GM12864 (cell line): ENCODE results near the gene SEPTIN8.
"Not testable (repeated sequence)": the region's sequence is repeated elsewhere in the genome, so short reads cannot be mapped to it uniquely, and the experiment has no call there.

ENCODE experiments used
- DNase-seq: peaks from one replicate; pipeline ENCODE4 v3.0.0-alpha.2; 2011; ENCODE audit warnings: low read depth
- H3K4me3 ChIP-seq: 2 replicates; pipeline ENCODE4 v1.5.1; 2011; ENCODE audit warnings: mild to moderate bottlenecking, low read depth, low read length, control low read depth
- TF ChIP-seq, protein P1 (sequence below): IDR thresholded peaks from 2 replicates; pipeline ENCODE4 v1.5.1; 2011; ENCODE audit warnings: low read depth, mild to moderate bottlenecking, moderate library complexity, low read length, control low read depth, inconsistent platforms; ENCODE audit errors: missing control alignments

SEPTIN8 gene

DNA sequence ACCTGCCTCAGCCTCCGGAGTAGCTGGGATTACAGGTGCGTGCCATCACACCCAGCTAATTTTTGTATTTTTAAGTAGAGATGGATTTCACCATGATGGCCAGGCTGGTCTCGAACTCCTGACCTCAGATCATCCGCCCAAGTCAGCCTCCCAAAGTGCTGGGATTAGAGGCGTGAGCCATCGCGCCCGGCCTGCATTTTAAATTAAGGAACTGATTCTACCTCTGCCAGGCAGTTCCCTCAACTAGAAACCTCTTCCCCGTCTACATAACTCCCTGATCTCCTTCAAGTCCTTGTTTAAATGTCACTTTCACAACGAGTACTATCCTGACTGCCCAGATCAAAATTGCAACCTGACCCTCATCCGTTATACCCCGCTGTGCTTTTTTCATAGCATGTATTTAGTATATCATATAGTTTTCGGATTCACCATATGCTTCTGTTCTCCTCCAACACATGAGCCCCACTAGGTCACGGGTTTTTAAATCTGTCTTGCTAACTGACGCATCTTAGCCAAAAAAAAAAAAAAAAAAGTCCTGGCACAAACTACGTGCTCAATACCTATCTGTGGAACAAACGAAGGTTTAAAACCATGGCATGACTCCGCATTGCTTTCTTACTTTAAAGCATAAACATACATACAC is 35.2 kb upstream of the SEPTIN8 start:
- TF ChIP-seq, protein P1, sequence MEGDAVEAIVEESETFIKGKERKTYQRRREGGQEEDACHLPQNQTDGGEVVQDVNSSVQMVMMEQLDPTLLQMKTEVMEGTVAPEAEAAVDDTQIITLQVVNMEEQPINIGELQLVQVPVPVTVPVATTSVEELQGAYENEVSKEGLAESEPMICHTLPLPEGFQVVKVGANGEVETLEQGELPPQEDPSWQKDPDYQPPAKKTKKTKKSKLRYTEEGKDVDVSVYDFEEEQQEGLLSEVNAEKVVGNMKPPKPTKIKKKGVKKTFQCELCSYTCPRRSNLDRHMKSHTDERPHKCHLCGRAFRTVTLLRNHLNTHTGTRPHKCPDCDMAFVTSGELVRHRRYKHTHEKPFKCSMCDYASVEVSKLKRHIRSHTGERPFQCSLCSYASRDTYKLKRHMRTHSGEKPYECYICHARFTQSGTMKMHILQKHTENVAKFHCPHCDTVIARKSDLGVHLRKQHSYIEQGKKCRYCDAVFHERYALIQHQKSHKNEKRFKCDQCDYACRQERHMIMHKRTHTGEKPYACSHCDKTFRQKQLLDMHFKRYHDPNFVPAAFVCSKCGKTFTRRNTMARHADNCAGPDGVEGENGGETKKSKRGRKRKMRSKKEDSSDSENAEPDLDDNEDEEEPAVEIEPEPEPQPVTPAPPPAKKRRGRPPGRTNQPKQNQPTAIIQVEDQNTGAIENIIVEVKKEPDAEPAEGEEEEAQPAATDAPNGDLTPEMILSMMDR, result no peak
- H3K4me3 ChIP-seq, result no peak overlapping the region
- DNase-seq, result no peak

- no peak overlapping the region for H3K4me3 ChIP-seq
- TF ChIP-seq, protein P1, result no peak
- DNase-seq, result no peak
Observed at GRCh38 chr5:132810605-132811004, 33.6 kb upstream of the SEPTIN8 start.

GRCh38 chr5:132808866-132809265 is 31.8 kb upstream of the SEPTIN8 start:
- no peak overlapping the region for H3K4me3 ChIP-seq
- TF ChIP-seq, protein P1, result no peak
- no peak for DNase-seq

- H3K4me3 ChIP-seq, result no peak overlapping the region
- no peak for DNase-seq
- TF ChIP-seq, protein P1, result no peak
Observed at GRCh38 chr5:132808448-132808847, 31.4 kb upstream of the SEPTIN8 start.

- DNase-seq, result no peak
- H3K4me3 ChIP-seq, result no peak overlapping the region
- TF ChIP-seq, protein P1, result peak; percentile 14
Observed at GRCh38 chr5:132807163-132807838, 30.3 kb upstream of the SEPTIN8 start.

DNA sequence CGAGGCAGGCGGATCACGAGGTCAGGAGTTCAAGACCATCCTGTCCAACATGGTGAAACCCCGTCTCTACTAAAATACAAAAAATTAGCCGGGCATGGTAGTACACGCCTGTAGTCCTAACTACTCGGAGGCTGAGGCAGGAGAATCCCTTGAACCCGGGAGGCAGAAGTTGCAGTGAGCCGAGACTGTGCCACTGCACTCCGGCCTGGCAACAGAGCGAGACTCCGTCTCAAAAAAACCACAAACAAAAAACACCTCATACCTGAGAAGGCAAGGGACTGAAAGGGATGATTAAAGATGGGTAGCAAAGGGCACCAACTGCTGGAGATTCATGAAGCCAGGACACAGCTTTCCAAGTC is 29.7 kb upstream of the SEPTIN8 start:
- not testable (repeated sequence) for H3K4me3 ChIP-seq, DNase-seq

DNA sequence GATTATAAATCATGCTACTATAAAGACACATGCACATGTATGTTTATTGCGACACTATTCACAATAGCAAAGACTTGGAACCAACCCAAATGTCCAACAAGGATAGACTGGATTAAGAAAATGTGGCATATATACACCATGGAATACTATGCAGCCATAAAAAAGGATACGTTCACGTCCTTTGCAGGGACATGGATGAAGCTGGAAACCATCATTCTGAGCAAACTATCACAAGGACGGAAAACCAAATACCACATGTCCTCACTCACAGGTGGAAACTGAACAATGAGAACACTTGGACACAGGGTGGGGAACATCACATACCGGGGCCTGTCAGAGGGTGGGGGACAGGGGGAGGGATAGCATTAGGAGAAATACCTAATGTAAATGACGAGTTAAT is 28.8 kb upstream of the SEPTIN8 start:
- H3K4me3 ChIP-seq, DNase-seq: not testable (repeated sequence)

- H3K4me3 ChIP-seq, DNase-seq: not testable (repeated sequence)
Observed at GRCh38 chr5:132804219-132804618, 27.2 kb upstream of the SEPTIN8 start.

DNA sequence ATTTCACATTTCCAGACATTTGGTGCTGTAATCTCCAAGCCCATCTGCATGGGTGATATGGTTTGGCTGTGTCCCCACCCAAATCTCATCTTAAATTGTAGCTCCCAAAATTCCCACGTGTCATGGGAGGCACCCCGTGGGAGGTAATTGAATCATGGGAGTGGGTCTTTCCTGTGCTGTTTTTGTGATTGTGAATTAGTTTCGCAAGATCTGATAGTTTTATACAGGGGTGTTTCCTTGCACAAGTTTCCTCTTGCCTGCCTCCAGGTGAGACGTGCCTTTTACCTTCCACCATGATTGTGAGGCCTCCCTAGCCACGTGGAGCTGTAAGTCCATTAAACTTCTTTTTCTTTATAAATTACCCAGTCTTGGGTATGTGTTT is 25.6 kb upstream of the SEPTIN8 start:
- not testable (repeated sequence) for H3K4me3 ChIP-seq, DNase-seq
